Muscle layer of duodenum (tissue), 2 donors: ENCODE measurements around the gene VIM.
A peak's percentile ranks its signal among the peaks of the same experiment; 100 is the strongest.

Source experiments
- H3K27ac ChIP-seq: one replicate; pipeline ENCODE4 v1.7.0; 2013; ENCODE audit warnings: mild to moderate bottlenecking, low read length
- H3K27me3 ChIP-seq: one replicate; pipeline ENCODE4 v1.7.0; 2013; ENCODE audit warnings: low read depth, mild to moderate bottlenecking, control low read depth, low read length
- H3K36me3 ChIP-seq, 2 donors: one replicate each; pipeline ENCODE4 v1.7.0; 2013; ENCODE audit warnings: low read length in 2 of 2, control low read depth in 1 of 2, mild to moderate bottlenecking in 1 of 2; ENCODE audit not compliant: insufficient read depth in 2 of 2, control insufficient read depth in 1 of 2
- H3K4me1 ChIP-seq, 2 donors: one replicate each; pipeline ENCODE4 v1.7.0; 2013; ENCODE audit warnings: low read length in 2 of 2, mild to moderate bottlenecking in 2 of 2, control low read depth in 1 of 2, moderate library complexity in 1 of 2; ENCODE audit not compliant: insufficient read depth in 2 of 2, control insufficient read depth in 1 of 2
- H3K4me3 ChIP-seq, 2 donors: one replicate each; pipeline ENCODE4 v1.7.0; 2013; ENCODE audit warnings: low read length in 2 of 2, low read depth in 1 of 2, mild to moderate bottlenecking in 1 of 2
- H3K9me3 ChIP-seq, 2 donors: one replicate each; pipeline ENCODE4 v1.7.0; 2013; ENCODE audit warnings: low read length in 2 of 2, control low read depth in 1 of 2, mild to moderate bottlenecking in 1 of 2; ENCODE audit not compliant: control insufficient read depth in 1 of 2
- donor health status: healthy.

VIM gene

GRCh38 chr10:17234431-17234945 is 6.4 kb downstream of the VIM start:
- Histone ChIP-seq H3K4me3 (peak overlapping the region in 1 of 2 donors; percentile 52), H3K27ac (peak overlapping the region; percentile 32), H3K27me3 (no peaks in the 10 kb centered on the region), H3K36me3 (peaks cover 56 to 82% of the 10 kb centered on the region in 2 donors), H3K4me1 (peaks cover 0 to 41% of the 10 kb centered on the region in 2 donors), H3K9me3 (no peaks in the 10 kb centered on the region)

DNA sequence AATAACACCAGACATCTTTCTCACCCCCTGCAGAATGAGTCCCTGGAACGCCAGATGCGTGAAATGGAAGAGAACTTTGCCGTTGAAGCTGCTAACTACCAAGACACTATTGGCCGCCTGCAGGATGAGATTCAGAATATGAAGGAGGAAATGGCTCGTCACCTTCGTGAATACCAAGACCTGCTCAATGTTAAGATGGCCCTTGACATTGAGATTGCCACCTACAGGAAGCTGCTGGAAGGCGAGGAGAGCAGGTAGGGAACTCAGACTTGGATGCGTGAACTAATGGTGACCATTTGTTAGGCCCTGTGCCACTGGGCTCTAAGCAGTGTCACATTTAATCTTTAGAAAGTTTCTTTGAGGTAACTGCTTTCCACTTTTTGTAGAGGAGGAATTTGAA is 7.1 kb downstream of the VIM start:
- Histone ChIP-seq H3K4me1 (peaks cover 0 to 41% of the 10 kb centered on the region in 2 donors), H3K36me3 (peaks cover 56 to 76% of the 10 kb centered on the region in 2 donors), H3K9me3 (no peaks in the 10 kb centered on the region), H3K27ac (no peak overlapping the region), H3K27me3 (no peaks in the 10 kb centered on the region), H3K4me3 (peak overlapping the region in 1 of 2 donors; percentile 52)

DNA sequence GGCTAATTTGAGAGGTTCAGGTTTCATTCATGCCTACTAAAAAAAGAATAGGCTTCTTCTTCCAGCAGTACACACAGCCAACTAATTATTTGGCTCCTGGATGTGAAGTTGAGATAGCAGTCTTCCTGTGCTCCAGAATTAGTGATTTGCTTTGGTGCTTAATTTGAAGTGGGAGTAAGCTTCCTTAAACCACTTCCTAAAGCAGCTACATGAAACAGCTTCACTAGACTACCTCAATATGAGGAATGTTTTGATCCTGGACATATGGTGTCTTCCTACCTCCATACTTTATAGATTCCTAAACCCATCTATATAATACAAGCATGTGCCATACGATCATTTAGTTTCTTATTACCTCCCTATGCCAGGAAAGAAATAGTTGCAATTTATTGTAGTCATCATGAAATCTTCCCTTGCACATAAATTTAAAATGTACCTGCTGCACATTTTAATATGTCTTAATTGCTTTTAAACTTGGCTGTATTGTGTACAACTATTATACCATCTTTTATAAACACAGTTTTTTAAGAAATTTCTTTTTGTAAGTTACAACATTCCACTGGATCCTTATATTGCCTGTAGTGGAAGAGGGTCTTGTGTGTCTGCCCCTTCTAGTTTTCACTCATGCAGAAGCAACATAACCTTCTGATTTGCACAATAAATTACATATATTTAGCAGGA is 8.6 kb downstream of the VIM start:
- no peaks in the 10 kb centered on the region for H3K9me3 ChIP-seq
- H3K27me3 ChIP-seq, result no peaks in the 10 kb centered on the region
- H3K4me3 ChIP-seq, result no peak overlapping the region
- peaks cover 48 to 66% of the 10 kb centered on the region in 2 donors for H3K36me3 ChIP-seq
- H3K27ac ChIP-seq, result no peak overlapping the region
- peaks cover 0 to 41% of the 10 kb centered on the region in 2 donors for H3K4me1 ChIP-seq

GRCh38 chr10:17237149-17237527 is 9.1 kb downstream of the VIM start:
- Histone ChIP-seq H3K4me3 (no peak overlapping the region), H3K4me1 (peaks cover 0 to 36% of the 10 kb centered on the region in 2 donors), H3K27ac (no peak overlapping the region), H3K9me3 (no peaks in the 10 kb centered on the region), H3K36me3 (peaks cover 43 to 61% of the 10 kb centered on the region in 2 donors), H3K27me3 (no peaks in the 10 kb centered on the region)

DNA sequence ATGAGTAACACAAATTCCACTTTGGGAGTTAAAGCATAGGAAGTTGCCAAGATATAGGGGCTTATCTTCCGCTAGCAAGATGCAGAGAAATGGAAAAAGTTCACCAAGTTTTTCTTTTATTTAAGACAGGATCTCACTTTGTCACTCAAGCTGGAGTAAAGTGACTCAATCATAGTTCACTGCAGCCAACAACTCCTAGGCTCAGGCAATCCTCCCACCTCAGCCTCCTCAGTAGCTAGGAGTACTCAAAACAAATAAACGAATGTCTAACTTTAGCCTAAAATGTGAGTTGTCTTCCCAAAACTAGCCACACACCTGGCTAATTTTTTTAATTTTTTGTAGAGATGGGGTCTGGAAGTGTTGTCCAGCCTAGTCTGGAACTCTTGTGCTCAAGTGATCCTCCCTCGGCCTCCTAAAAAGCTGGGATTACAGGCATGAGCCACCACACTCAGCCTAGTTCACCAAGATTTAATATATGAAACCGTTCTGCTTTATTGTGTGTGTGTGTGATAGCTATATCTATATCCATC is 9.9 kb downstream of the VIM start:
- Histone ChIP-seq H3K4me1 (peaks cover 0 to 34% of the 10 kb centered on the region in 2 donors), H3K36me3 (peaks cover 38 to 52% of the 10 kb centered on the region in 2 donors), H3K27me3 (no peaks in the 10 kb centered on the region), H3K9me3 (no peaks in the 10 kb centered on the region), H3K27ac (peak overlapping the region; percentile 1), H3K4me3 (no peak overlapping the region)

DNA sequence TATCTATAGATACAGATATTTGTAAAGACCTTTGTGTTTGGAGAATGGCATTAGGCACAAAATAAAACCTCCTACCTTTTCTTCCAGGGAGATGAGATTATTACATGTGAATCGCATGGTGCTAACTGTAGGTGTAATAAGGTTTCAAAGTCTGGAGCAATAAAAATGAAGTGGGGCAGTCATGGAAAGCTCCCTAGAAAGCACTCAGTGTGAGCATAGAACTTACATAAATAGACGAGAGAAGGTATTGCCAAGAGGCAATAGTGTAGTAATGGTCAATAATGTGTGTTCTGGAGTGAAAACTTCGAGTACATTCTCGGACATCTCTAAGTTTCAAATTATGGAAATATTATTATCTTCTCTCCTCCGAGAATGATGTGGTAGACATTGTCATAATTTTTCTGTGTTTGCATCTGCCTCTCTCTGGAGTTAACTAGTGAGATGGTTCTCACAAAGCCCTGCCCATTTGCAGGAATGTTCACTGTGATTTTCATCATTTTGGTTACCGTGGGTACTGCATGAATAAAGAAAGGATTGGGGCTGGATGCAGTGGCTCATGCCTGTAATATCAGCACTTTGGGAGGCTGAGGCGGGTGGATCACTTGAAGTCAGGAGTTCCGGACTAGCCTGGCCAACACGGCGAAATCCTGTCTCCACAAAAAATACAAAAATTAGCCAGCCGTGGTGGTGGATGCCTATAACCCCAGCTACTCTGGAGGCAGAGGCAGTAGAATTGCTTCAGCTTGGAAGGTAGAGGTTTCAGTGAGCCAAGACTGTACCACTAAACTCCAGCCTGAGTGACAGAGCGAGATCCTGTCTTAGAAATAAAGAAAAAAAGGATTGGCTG is 10.6 kb downstream of the VIM start:
- H3K9me3 ChIP-seq, result no peaks in the 10 kb centered on the region
- H3K4me3 ChIP-seq, result no peak overlapping the region
- H3K27ac ChIP-seq, result peak overlapping the region; percentile 1
- H3K4me1 ChIP-seq, result peaks cover 0 to 28% of the 10 kb centered on the region in 2 donors
- H3K36me3 ChIP-seq, result peaks cover 31 to 45% of the 10 kb centered on the region in 2 donors
- H3K27me3 ChIP-seq, result no peaks in the 10 kb centered on the region

GRCh38 chr10:17239345-17240085 is 11.5 kb downstream of the VIM start:
- Histone ChIP-seq H3K4me1 (peaks cover 0 to 20% of the 10 kb centered on the region in 2 donors), H3K9me3 (no peaks in the 10 kb centered on the region), H3K4me3 (no peak overlapping the region), H3K36me3 (peaks cover 24 to 39% of the 10 kb centered on the region in 2 donors), H3K27me3 (no peaks in the 10 kb centered on the region), H3K27ac (no peak overlapping the region)

GRCh38 chr10:17240096-17240495 is 12.1 kb downstream of the VIM start:
- Histone ChIP-seq H3K9me3 (no peaks in the 10 kb centered on the region), H3K4me1 (peaks cover 0 to 17% of the 10 kb centered on the region in 2 donors), H3K4me3 (no peak overlapping the region), H3K27ac (no peak overlapping the region), H3K36me3 (peaks cover 19 to 33% of the 10 kb centered on the region in 2 donors), H3K27me3 (no peaks in the 10 kb centered on the region)

DNA sequence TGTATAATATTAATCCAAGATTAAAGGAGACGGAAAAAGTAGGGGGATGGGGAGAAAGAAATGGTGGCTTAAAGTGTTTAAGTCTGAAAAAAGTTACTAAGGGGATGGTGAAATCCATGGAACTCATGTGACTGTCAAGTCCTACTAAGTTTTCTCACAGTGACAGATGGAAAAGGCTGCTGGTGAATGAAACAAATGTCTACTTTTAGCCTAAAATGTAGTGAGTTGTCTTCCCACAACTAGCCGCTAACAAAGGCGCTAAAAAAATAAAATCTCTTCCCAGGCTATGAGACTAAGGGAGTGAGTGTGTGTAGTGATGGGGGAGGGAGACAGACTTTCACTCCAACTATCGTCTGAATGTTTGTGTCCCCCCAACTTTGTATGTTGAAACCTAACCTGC is 12.6 kb downstream of the VIM start:
- Histone ChIP-seq H3K9me3 (no peaks in the 10 kb centered on the region), H3K4me1 (peaks cover 0 to 11% of the 10 kb centered on the region in 2 donors), H3K4me3 (no peak overlapping the region), H3K27ac (no peak overlapping the region), H3K27me3 (no peaks in the 10 kb centered on the region), H3K36me3 (peaks cover 13 to 28% of the 10 kb centered on the region in 2 donors)

DNA sequence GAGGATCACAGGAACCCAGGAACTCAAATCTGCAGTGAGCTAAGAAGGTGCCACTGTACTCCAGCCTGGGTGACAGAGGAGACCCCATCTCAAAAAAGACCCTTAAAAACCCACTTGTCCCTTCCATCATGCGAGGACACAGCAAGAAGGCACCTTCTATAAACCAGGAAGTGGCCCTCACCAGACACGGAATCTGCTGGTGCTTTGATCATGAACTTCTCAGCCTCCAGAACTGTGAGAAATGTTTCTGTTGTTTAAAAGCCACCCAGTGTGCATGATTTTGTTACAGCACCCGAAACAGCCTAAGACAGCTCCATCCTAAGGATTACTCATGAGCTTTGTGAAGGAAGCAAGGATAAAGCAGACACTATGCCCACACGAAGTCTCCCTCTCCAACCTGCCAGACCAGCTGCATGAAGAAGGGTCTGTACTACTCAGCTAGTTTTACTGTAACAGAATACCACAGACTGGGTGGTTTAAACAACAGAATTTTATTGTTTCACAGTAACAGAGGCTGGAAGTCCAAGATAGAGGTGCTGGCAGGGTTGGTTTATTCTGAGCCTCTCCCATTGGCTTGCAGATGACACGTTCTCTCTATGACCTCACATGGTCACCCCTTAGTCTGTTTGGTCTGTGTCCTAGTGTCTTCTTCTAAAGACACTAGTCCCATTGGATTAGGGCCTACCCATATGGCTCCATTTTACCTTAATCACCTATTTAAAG is 13.7 kb downstream of the VIM start:
- Histone ChIP-seq H3K4me3 (no peak overlapping the region), H3K4me1 (peaks cover 0 to 3% of the 10 kb centered on the region in 2 donors), H3K36me3 (peaks cover 2 to 16% of the 10 kb centered on the region in 2 donors), H3K27me3 (no peaks in the 10 kb centered on the region), H3K9me3 (no peaks in the 10 kb centered on the region), H3K27ac (no peak overlapping the region)
